Mucosa of descending colon (tissue), 3 donors: ENCODE measurements around the gene IPO7. TPM values are rescaled to one million over a fixed set of nuclear protein-coding genes. Genes with fewer than 3 reads are reported as not detected.

Experiments used
- ATAC-seq: fragments of 200-7000 bp; cut with Tn5 transposase; one replicate; pipeline ENCODE4 v1.9.1; 2020; ENCODE audit warnings: mild to moderate bottlenecking, moderate library complexity
- DNase-seq, 3 donors: peaks; one replicate each; pipeline ENCODE4 v3.0.0-alpha.2; 2020
- H3K36me3 ChIP-seq: fragments of 200-600 bp; one replicate; pipeline ENCODE4 v1.8.0; 2021; ENCODE audit warnings: low read depth, mild to moderate bottlenecking
- H3K4me1 ChIP-seq: fragments of 200-600 bp; one replicate; pipeline ENCODE4 v1.8.0; 2021; ENCODE audit warnings: low read depth, mild to moderate bottlenecking
- H3K4me3 ChIP-seq: fragments of 200-600 bp; one replicate; pipeline ENCODE4 v1.8.0; 2021; ENCODE audit warnings: mild to moderate bottlenecking
- H3K9me3 ChIP-seq: fragments of 200-600 bp; one replicate; pipeline ENCODE4 v1.8.0; 2021; ENCODE audit warnings: mild to moderate bottlenecking
- CTCF ChIP-seq: fragments of 200-600 bp; IDR thresholded peaks from one replicate; pipeline ENCODE4 v1.8.0; 2022; ENCODE audit warnings: antibody characterized with exemption, mild to moderate bottlenecking
- intact Hi-C, 2 donors: fragments of 100-400 bp; cut with DNase I in 1 of 2; cut with micrococcal nuclease in 1 of 2; formaldehyde crosslinking; loops; one replicate each; pipeline versions ENCODE4 v1.11.0 to v1.11.1; 2022; cut with DNase I, micrococcal nuclease
- total RNA-seq, 3 donors: library from RNA; stranded (reverse); fragmentation: NEBNext Ultra II Directional in 2 of 3; extraction: Animal tissue kit (Norgen Biotek cat#: 25700) in 2 of 3; gene quantifications; one replicate each; pipeline versions ENCODE4 v1.2.1 to v1.2.4, GENCODE V29; 2021 to 2023
- donor health status: DM: no; HTN: no; CAD: no; lungs with moderate emphysema.
- donor health status: DM: no; HTN: no; CAD: no.
- donor health status: DM: no; HTN: yes; CAD: no.

The IPO7 gene
- total RNA-seq, 3 donors from 2014 or later = 68.8 to 141 (median 69.9) TPM

GRCh38 chr11:9386086-9386485 is 1.6 kb downstream of the IPO7 start:
- no peak overlapping the region for H3K4me3 ChIP-seq
- no peak for DNase-seq
- no peak for ATAC-seq
- H3K36me3 ChIP-seq = no peaks in the 10 kb centered on the region
- intact Hi-C loops = loop anchor here in 1 of 2 donors (10.0 kb wide), 1 partner anchor 71 kb away; the partner anchor contains the start of gene TMEM41B
- peaks cover 14% of the 10 kb centered on the region for H3K4me1 ChIP-seq
- no peaks in the 10 kb centered on the region for H3K9me3 ChIP-seq
- no peak for TF ChIP-seq CTCF

- no peaks in the 10 kb centered on the region for H3K9me3 ChIP-seq
- DNase-seq = no peak
- peaks cover 14% of the 10 kb centered on the region for H3K4me1 ChIP-seq
- no peak overlapping the region for H3K4me3 ChIP-seq
- intact Hi-C loops = loop anchor here in 1 of 2 donors (10.0 kb wide), 1 partner anchor 72 kb away; the partner anchor contains the start of gene TMEM41B
- no peaks in the 10 kb centered on the region for H3K36me3 ChIP-seq
- no peak for ATAC-seq
- no peak for TF ChIP-seq CTCF
Measured at GRCh38 chr11:9386901-9387300, 2.4 kb downstream of the IPO7 start.

GRCh38 chr11:9396310-9396709 is 11.9 kb downstream of the IPO7 start:
- Histone ChIP-seq H3K4me3 (no peak overlapping the region), H3K4me1 (no peaks in the 10 kb centered on the region), H3K36me3 (no peaks in the 10 kb centered on the region), H3K9me3 (no peaks in the 10 kb centered on the region)
- DNase-seq = no peak
- no peak for ATAC-seq
- no peak for TF ChIP-seq CTCF
- intact Hi-C loops = no loop called here

- H3K36me3 ChIP-seq = no peaks in the 10 kb centered on the region
- DNase-seq = no peak
- no peaks in the 10 kb centered on the region for H3K4me1 ChIP-seq
- TF ChIP-seq CTCF = no peak
- no peaks in the 10 kb centered on the region for H3K9me3 ChIP-seq
- ATAC-seq = no peak
- no peak overlapping the region for H3K4me3 ChIP-seq
- intact Hi-C loops = no loop called here
Measured at GRCh38 chr11:9396752-9397151, 12.3 kb downstream of the IPO7 start.

- Histone ChIP-seq H3K4me3 (no peak overlapping the region), H3K36me3 (no peaks in the 10 kb centered on the region), H3K4me1 (no peaks in the 10 kb centered on the region), H3K9me3 (no peaks in the 10 kb centered on the region)
- ATAC-seq (no peak), DNase-seq (no peak)
- TF ChIP-seq CTCF = no peak
- intact Hi-C loops = no loop called here
Measured at GRCh38 chr11:9397746-9398680, 13.6 kb downstream of the IPO7 start.
